Brain pericyte (primary cell): ENCODE results near the gene PCDH8.

ENCODE experiments used
- DNase-seq: peaks from one replicate; pipeline ENCODE4 v3.0.0-alpha.2; 2012; ENCODE audit warnings: low read depth, low spot score

The PCDH8 gene

GRCh38 chr13:52815330-52815729, 33.1 kb downstream of the PCDH8 start:
- no peak for DNase-seq

- DNase-seq = no peak
Measured at GRCh38 chr13:52812941-52813340, 35.5 kb downstream of the PCDH8 start.

GRCh38 chr13:52811841-52812240, 36.6 kb downstream of the PCDH8 start:
- DNase-seq = no peak

GRCh38 chr13:52810526-52810925, 37.9 kb downstream of the PCDH8 start:
- no peak for DNase-seq

- no peak for DNase-seq
Measured at GRCh38 chr13:52810011-52810410, 38.4 kb downstream of the PCDH8 start.

- no peak for DNase-seq
Measured at GRCh38 chr13:52809310-52809769, 39.1 kb downstream of the PCDH8 start.

GRCh38 chr13:52808842-52809219, 39.6 kb downstream of the PCDH8 start:
- DNase-seq = no peak

GRCh38 chr13:52806029-52806428, 42.4 kb downstream of the PCDH8 start:
- no peak for DNase-seq

- no peak for DNase-seq
Measured at GRCh38 chr13:52804202-52804641, 44.2 kb downstream of the PCDH8 start.

- no peak for DNase-seq
Measured at GRCh38 chr13:52800856-52801255, 47.6 kb downstream of the PCDH8 start.

- no peak for DNase-seq
Measured at GRCh38 chr13:52798770-52799430, 49.5 kb downstream of the PCDH8 start.

GRCh38 chr13:52797176-52797575, 51.3 kb downstream of the PCDH8 start:
- no peak for DNase-seq

- DNase-seq = no peak
Measured at GRCh38 chr13:52794589-52794988, 53.9 kb downstream of the PCDH8 start.

- DNase-seq = no peak
Measured at GRCh38 chr13:52793515-52794061, 54.9 kb downstream of the PCDH8 start.
